HG03280 (cell line): ENCODE measurements around the gene RGS13.

ENCODE experiments used
- ATAC-seq: cut with Tn5 transposase; IDR thresholded peaks from one replicate; pipeline ENCODE4 v1.9.1; 2021; ENCODE audit warnings: mild to moderate bottlenecking, moderate library complexity; ENCODE audit not compliant: unreplicated experiment

The RGS13 gene, protein sequence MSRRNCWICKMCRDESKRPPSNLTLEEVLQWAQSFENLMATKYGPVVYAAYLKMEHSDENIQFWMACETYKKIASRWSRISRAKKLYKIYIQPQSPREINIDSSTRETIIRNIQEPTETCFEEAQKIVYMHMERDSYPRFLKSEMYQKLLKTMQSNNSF

GRCh38 chr1:192635939-192636338 lies at the start of gene RGS13:
Gene RGS13 (plus strand): TSS chr1:192636147. CDS start chr1:192644335, 8,188 bp downstream.
- no peak for ATAC-seq

DNA sequence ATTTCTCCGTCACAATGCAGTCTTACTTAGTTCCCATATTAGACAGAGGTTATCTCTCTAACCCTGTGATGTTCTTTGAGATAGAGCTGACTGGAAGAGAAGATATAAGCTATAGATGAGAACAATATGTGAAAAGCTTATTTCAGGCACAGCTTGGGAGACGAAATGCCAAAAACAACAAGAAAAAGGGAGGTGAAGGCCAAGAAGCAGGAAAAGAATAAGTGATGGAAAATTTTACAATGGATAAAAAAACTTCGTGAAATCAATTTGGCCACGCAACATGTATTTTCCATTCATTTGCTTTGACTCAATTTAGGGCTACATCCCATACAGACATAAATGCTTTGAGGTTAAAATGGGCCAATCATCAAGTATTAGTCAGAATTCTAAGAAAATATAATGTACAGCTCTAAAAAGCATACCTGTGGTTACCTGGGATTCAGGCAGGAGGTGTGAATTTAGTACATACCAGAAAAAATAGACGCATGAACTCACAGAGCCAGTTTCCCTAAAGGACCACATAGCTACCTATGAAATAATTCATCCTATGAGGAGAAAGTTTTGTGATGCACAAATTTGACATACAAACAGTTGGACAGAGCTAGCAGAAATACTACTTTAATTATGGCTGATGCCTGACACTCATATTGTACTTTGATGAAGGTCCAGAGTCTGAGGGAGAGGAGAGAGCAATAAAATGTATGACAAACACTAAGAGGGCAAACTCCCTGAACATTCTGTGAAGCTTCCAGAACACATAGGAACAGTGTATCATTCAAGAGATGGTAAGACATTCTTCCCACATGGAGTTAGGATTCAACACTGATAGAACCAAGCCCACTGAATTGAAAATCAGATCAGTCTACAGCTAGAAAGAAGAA lies 48.3 kb upstream of the RGS13 start:
- ATAC-seq: no peak

- ATAC-seq: no peak
Observed at GRCh38 chr1:192588546-192588945, 47.4 kb upstream of the RGS13 start.

GRCh38 chr1:192589813-192590212 lies 46.1 kb upstream of the RGS13 start:
- ATAC-seq: no peak

- no peak for ATAC-seq
Observed at GRCh38 chr1:192592517-192592916, 43.4 kb upstream of the RGS13 start.

DNA sequence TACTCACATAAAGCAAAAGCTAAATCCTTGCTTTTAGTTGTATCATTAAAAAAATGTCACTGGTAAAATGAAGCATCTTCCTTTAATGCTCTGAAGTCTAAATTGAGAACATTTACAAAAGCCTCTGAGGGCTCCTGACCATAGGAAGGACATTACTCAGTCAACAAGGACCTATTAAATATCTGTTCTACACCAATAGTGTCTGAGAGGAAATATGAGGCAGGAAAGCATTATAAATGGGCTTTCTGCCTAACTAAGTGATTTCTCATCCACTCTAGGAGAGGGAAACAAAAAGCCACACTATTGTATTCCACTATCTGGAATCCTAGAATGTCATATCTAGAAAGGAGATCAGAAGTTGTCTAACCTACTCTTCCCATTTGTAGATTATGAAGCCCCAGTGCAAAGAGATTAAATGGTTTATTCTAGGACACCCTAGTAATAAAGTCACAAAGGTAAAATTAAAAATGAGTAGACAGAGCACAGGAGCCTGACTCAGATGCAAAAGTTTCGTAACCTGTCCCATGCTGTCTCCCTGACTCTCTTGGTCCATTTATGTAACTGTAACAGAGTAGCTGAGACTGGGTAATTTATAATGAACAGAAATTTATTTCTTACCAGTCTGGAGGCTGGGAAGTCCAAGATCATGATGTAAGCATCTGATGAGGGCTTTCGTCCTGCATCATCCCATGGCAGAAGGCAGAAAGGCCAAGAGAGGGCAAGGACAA lies 42.8 kb upstream of the RGS13 start:
- ATAC-seq: no peak

DNA sequence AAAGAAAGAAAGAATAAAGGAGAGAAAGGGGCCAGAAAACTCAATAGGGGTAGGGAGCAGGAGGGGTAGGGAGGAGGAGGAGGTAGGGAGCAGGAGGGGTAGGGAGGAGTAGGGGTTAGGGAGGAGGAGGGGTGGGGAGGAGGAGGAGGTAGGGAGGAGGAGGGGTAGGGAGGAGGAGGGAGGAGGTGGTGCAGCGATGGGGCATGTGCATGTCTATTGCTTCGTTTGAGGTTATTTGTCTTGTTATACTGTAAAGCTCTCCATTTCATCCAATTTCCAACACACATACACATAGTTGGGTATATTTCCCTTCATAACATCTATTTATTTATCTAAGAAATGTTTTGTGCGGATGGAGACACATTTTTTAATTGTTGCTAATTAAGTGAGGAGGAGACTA lies 40.6 kb upstream of the RGS13 start:
- ATAC-seq: no peak

DNA sequence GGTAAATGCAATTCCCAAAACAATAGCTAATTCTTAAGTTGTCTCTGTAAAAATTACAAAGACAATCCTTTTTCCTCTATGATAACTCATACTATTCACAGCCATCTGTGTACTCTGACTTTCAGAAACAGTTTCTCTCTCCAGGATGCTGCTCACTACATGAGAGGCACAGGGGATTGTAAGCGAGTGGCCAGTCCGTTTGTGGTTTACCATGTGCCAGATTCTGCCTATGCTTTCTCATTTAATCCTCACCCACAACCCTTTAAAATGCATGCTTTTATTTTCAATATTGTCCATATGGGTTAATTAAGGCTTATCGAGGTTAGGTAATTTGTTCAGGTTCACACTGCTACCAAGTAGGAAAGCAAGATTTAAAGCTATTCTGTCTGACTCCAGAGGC lies 37.4 kb upstream of the RGS13 start:
- no peak for ATAC-seq

- ATAC-seq: no peak
Observed at GRCh38 chr1:192600275-192600674, 35.7 kb upstream of the RGS13 start.

- ATAC-seq: peak; percentile 44
Observed at GRCh38 chr1:192601143-192601542, 34.8 kb upstream of the RGS13 start.

GRCh38 chr1:192601567-192601966 lies 34.4 kb upstream of the RGS13 start:
- peak; percentile 28 for ATAC-seq

- ATAC-seq: no peak
Observed at GRCh38 chr1:192602757-192603156, 33.2 kb upstream of the RGS13 start.

GRCh38 chr1:192603218-192603787 lies 32.6 kb upstream of the RGS13 start:
- ATAC-seq: no peak

DNA sequence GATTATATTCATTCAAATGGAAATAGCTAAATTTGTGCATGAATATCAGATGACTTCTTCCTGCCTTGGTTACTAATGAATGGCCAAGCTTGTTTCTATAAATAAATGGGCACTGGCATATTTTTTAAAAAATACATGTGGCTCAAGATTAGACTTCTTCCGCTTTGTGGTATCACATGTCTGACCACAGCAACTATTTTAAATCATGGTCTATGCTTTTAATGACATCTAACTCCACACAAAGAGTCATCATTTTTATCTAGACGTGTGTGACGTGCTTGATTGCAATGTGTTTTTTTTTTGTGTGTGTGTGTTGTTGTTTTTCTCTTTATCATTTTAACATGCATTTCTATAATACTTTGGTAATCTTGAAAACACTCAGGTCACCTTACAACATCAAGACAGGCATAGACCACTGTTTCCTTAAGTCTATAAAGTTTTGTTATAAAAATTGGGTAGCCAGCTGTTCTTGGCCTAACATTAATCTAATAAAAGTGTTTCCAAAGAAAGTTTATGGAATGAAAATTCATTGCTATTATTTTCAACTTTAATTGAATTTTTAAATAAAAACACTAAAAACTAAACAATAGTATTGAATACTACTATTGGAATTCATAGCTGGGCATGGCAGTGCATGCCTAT lies 30.8 kb upstream of the RGS13 start:
- ATAC-seq: no peak

DNA sequence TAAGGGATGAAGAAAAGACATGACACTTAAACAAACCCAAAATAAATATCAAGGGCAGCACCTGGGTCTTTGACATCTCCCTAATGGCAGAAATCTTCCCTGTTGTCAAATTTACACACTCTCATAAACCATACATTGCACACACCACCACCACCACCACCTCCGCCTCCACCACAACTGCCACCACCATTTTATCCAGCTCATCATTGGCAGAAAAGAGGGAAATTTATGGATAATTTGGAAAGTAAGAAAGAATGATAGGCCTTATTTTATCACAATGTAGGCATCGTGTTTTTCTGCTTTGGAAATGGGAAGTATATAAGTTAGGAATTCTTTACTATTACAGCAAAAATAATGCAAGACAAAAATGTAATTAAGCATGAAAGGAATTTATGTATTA lies 27.3 kb upstream of the RGS13 start:
- no peak for ATAC-seq

DNA sequence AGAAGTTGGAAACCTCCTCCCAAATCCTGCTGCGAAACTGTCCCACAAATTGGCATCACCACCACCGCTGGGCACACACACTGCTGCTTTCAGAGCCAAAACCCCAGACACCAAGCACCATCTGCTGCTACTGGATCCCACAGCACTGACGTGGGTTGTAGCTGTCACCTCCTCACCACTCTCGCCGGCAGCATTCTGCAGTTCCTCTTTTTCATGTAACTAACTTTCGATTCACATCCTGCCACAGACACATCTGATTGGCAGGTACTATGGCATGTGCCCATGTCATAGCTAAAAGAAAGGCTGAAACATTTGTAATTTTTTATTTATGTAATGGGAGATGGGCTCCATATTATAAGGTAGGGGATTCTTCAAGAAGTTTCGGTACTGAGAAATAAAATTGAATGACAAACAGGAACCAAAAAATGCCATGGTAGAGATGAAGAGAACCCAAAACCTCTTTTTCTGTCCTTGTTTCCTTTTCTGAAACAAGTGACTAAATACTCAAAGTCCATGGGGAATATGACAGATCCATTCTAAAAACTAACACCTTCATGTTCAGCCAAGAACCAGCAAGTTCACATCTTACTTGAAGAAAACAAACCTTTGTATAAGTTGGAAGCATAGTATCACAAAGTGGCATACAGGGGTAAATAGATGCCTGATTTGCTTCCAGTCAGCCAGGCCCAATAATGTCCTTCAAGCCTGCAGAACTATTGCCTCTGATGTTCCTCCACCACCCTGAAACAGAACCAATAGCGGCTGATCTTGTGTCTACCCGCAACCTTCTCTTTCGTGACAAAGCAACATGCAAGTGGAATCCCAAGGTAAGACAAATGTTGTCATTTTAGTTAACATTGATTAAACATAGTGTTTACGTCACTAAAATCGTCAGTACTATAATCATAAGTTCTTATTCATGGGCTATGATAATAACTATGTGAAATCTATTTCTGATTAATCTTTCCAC lies 26.6 kb upstream of the RGS13 start:
- peak; percentile 100 for ATAC-seq

- ATAC-seq: no peak
Observed at GRCh38 chr1:192610112-192610889, 25.6 kb upstream of the RGS13 start.

DNA sequence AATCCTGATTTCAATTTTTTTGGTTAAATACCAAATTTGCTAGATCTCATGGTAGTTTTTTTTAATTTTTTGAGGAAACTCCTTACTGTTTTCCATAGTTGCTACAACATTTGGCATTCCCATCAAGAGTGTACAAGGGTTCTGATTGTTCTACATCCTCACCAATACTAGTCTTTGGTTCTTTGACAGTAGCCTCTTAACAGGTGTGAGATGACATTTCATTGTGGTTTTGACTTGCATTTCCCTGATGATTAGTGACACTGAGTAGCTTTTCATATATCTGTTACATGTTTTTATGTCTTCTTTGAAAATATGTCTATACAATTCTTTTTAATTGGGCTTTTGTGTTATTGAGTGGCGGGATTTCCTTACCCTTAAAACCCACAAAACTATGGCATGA lies 20.9 kb upstream of the RGS13 start:
- ATAC-seq: no peak

DNA sequence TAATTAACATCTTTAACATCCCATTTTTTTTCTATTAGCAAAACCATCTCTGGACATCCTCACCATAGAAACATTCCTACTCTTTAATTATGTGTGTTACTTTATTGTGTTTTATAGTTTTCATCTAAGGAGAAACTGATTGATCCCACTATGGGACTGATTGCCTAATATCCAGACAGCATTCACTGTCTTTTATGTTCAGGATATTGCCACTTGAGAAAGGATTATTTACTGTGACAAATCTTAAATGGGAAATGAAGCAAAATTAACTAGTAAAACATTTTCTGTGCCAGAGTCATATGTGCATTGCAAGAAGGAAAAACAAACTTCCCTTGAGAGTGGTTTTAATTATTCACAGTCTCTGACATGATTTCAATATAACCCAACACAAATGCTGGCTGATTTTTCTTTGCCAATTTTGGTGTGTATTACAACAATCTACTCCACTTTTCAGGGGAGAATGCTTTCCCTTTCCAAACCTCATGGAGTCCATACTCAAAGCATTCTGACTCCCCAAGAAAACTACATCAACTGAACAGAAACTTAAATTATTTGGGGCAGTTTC lies 15.8 kb upstream of the RGS13 start:
- ATAC-seq: no peak
